Suprapubic skin (tissue), 4 donors: ENCODE measurements around the gene TNIK.
"Not testable (repeated sequence)": the region's sequence is repeated elsewhere in the genome, so short reads cannot be mapped to it uniquely, and the experiment has no call there.

ENCODE experiments used
- EP300 ChIP-seq: sonication (generic); formaldehyde crosslinking; IDR thresholded peaks from one replicate; pipeline ENCODE4 v1.6.1; 2017; ENCODE audit warnings: antibody characterized with exemption
- POLR2A ChIP-seq, 2 donors: fragments of 450-650 bp; IDR thresholded peaks; one replicate each; pipeline ENCODE4 v1.6.1; 2017; ENCODE audit warnings: antibody characterized with exemption in 2 of 2, mild to moderate bottlenecking in 2 of 2, moderate library complexity in 2 of 2
- POLR2AphosphoS5 ChIP-seq, 3 donors: sonication (generic); formaldehyde crosslinking; IDR thresholded peaks; one replicate each; pipeline ENCODE4 v1.6.1; 2017; ENCODE audit warnings: antibody characterized with exemption in 3 of 3
- TF ChIP-seq, protein P1 (sequence below), 2 donors: fragments of 200-600 bp in 1 of 2; fragments of 450-650 bp in 1 of 2; sonication (generic) in 1 of 2; IDR thresholded peaks; one replicate each; pipeline ENCODE4 v1.5.1; 2016 to 2019; ENCODE audit warnings: antibody characterized with exemption in 2 of 2, mild to moderate bottlenecking in 1 of 2, moderate library complexity in 1 of 2

- TF ChIP-seq POLR2A (IDR thresholded peaks at IDR 0.05); EP300; POLR2AphosphoS5 (IDR thresholded peaks at IDR 0.05): not testable (repeated sequence)
- TF ChIP-seq, protein P1, sequence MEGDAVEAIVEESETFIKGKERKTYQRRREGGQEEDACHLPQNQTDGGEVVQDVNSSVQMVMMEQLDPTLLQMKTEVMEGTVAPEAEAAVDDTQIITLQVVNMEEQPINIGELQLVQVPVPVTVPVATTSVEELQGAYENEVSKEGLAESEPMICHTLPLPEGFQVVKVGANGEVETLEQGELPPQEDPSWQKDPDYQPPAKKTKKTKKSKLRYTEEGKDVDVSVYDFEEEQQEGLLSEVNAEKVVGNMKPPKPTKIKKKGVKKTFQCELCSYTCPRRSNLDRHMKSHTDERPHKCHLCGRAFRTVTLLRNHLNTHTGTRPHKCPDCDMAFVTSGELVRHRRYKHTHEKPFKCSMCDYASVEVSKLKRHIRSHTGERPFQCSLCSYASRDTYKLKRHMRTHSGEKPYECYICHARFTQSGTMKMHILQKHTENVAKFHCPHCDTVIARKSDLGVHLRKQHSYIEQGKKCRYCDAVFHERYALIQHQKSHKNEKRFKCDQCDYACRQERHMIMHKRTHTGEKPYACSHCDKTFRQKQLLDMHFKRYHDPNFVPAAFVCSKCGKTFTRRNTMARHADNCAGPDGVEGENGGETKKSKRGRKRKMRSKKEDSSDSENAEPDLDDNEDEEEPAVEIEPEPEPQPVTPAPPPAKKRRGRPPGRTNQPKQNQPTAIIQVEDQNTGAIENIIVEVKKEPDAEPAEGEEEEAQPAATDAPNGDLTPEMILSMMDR (IDR thresholded peaks at IDR 0.05), result not testable (repeated sequence)
These were observed 154.4 kb downstream of the TNIK start for GRCh38 chr3:171305823-171306222.
